Heart left ventricle (tissue), 16 donors: ENCODE results near the gene PKIB. TPM values are rescaled to one million over a fixed set of nuclear protein-coding genes. Genes with fewer than 3 reads are reported as not detected.
A peak's percentile ranks its signal among the peaks of the same experiment; 100 is the strongest.

Source experiments
- ATAC-seq, 4 donors: fragments of 200-7000 bp; cut with Tn5 transposase; one replicate each; pipeline ENCODE4 v1.9.1; 2020 to 2022; ENCODE audit warnings: moderate library complexity in 4 of 4, mild to moderate bottlenecking in 3 of 4, moderate number of reproducible peaks in 1 of 4
- DNase-seq, 5 donors: peaks; one replicate each; pipeline ENCODE4 v3.0.0-alpha.2; 2020
- H3K27ac ChIP-seq, 12 donors: fragments of 200-600 bp; sonication (generic) in 4 of 12; one replicate each; pipeline versions ENCODE4 v1.5.0 to v1.8.0; 2016 to 2022; ENCODE audit warnings: mild to moderate bottlenecking in 2 of 12
- H3K27me3 ChIP-seq, 9 donors: fragments of 200-600 bp; sonication (generic) in 2 of 9; one replicate each; pipeline versions ENCODE4 v1.5.1 to v1.8.0; 2016 to 2022; ENCODE audit warnings: mild to moderate bottlenecking in 3 of 9
- H3K36me3 ChIP-seq, 9 donors: fragments of 200-600 bp; sonication (generic) in 2 of 9; one replicate each; pipeline versions ENCODE4 v1.5.0 to v1.8.0; 2018 to 2022; ENCODE audit warnings: mild to moderate bottlenecking in 2 of 9
- H3K4me1 ChIP-seq, 12 donors: fragments of 200-600 bp; sonication (generic) in 4 of 12; one replicate each; pipeline versions ENCODE4 v1.5.0 to v1.8.0; 2016 to 2022; ENCODE audit warnings: mild to moderate bottlenecking in 3 of 12
- H3K4me3 ChIP-seq, 12 donors: fragments of 200-600 bp; sonication (generic) in 4 of 12; one replicate each; pipeline versions ENCODE4 v1.5.0 to v1.8.0; 2017 to 2022; ENCODE audit warnings: mild to moderate bottlenecking in 9 of 12, moderate library complexity in 4 of 12
- H3K9me3 ChIP-seq, 12 donors: fragments of 200-600 bp; sonication (generic) in 4 of 12; one replicate each; pipeline versions ENCODE4 v1.5.0 to v1.8.0; 2016 to 2022; ENCODE audit warnings: mild to moderate bottlenecking in 1 of 12
- CTCF ChIP-seq, 12 donors: fragments of 200-600 bp; sonication (generic) in 4 of 12; IDR thresholded peaks; one replicate each; pipeline versions ENCODE4 v1.5.0 to v1.8.0; 2018 to 2022; ENCODE audit warnings: antibody characterized with exemption in 12 of 12, mild to moderate bottlenecking in 5 of 12
- POLR2A ChIP-seq, 2 donors: fragments of 450-650 bp; IDR thresholded peaks; one replicate each; pipeline ENCODE4 v1.6.1; 2017; ENCODE audit warnings: antibody characterized with exemption in 2 of 2, mild to moderate bottlenecking in 2 of 2, moderate library complexity in 2 of 2
- WGBS, 4 donors: extraction: QIAGEN DNeasy Blood & Tissue Kit in 2 of 4; methylation state at CpG; one replicate each; pipeline versions ENCODE4 v1.1.5 to v1.1.7; 2013 to 2018; 5-methylcytosine and 5-hydroxymethylcytosine counted together
- intact Hi-C, 10 donors: fragments of 100-400 bp; cut with DNase I; formaldehyde crosslinking; loops; one replicate each; pipeline versions ENCODE4 v1.11.1 to v1.14.2; 2022
- polyA plus RNA-seq, 2 donors: library from polyadenylated mRNA; stranded (reverse); fragments of 200-250 nt; gene quantifications; one replicate each; pipeline ENCODE4 v1.2.3, GENCODE V29; 2013
- total RNA-seq, 9 donors: library from RNA; depleted of rRNA in 2 of 9; stranded (reverse); fragments of >200 nt in 2 of 9; fragmentation: NEBNext Ultra II Directional in 3 of 9; extraction: Animal tissue kit (Norgen Biotek cat#: 25700) in 3 of 9; gene quantifications; one replicate each; pipeline versions ENCODE4 v1.1.0 to v1.2.4, GENCODE V29; 2016 to 2023
- donor health status: ischemic (EF 13 %, LVEDD 7.1; RV severe dilation, severe dysfunction).
- donor health status: healthy with polysubstance abuse.
- donor health status: DM: no; HTN: yes; CAD: no.
- donor health status: DM: no; HTN: no; CAD: no.
- donor health status: ischemic (EF 25% LVEDD 6.9; RV normal size, moderate dysfunction).
- donor health status: ischemic (EF 25% LVEDD 5.7; RV mildly dilated, moderate dysfunction).
- donor health status: healthy.
- donor health status: DM: yes; HTN: yes; CAD: no.
- donor health status: ischemic (EF 35%, LVEDD 5.7; RV mildly dilated, moderate dysfunction).
- donor health status: nonischemic (EF 11% LVEDD 7.7; RV severe dilation, severe dysfunction).
- donor health status: DM: yes; HTN: yes; CAD: no.
- donor health status: PGD.
- donor health status: ischemic (EF 29% LVEDD 5.4; RV normal size, mild dysfunction).
- donor health status: nonischemic (EF 23%, LVEDD 6.1; RV moderate dilation, normal function).

Gene PKIB
- total and polyA plus RNA-seq, 11 donors, result 0.27 to 0.96 (median 0.50) TPM; not detected in 4

- Histone ChIP-seq H3K27ac (no peak overlapping the region), H3K4me1 (no peaks in the 10 kb centered on the region), H3K27me3 (peaks cover 0 to 14% (median 0%) of the 10 kb centered on the region in 9 donors), H3K36me3 (no peaks in the 10 kb centered on the region), H3K9me3 (no peaks in the 10 kb centered on the region), H3K4me3 (no peak overlapping the region)
- 82 to 85% (median 84%) methylated on average over 3 of the region's 3 CpGs for WGBS, 4 donors
- TF ChIP-seq POLR2A (IDR thresholded peaks at IDR 0.05) (no peak), CTCF (IDR thresholded peaks at IDR 0.05) (no peak)
- no peak for DNase-seq
- intact Hi-C loops, result no loop called here
- ATAC-seq, result no peak
Measured at GRCh38 chr6:122702841-122703240, 92.6 kb downstream of the PKIB start.

GRCh38 chr6:122704066-122704465 lies 93.9 kb downstream of the PKIB start:
- H3K27ac ChIP-seq, result no peak overlapping the region
- peaks cover 0 to 25% (median 0%) of the 10 kb centered on the region in 9 donors for H3K27me3 ChIP-seq
- no peaks in the 10 kb centered on the region for H3K4me1 ChIP-seq
- intact Hi-C loops, result no loop called here
- H3K4me3 ChIP-seq, result no peak overlapping the region
- DNase-seq (no peak), ATAC-seq (no peak)
- H3K36me3 ChIP-seq, result no peaks in the 10 kb centered on the region
- H3K9me3 ChIP-seq, result no peaks in the 10 kb centered on the region
- TF ChIP-seq POLR2A (IDR thresholded peaks at IDR 0.05) (no peak), CTCF (IDR thresholded peaks at IDR 0.05) (no peak)
- WGBS, 4 donors, result 82 to 91% (median 85%) methylated on average over 4 of the region's 4 CpGs

GRCh38 chr6:122709922-122710512 lies 99.8 kb downstream of the PKIB start:
- H3K4me1 ChIP-seq, result peaks cover 0 to 8% (median 0%) of the 10 kb centered on the region in 12 donors
- no peak overlapping the region for H3K27ac ChIP-seq
- intact Hi-C loops, result no loop called here
- no peak for TF ChIP-seq CTCF (IDR thresholded peaks at IDR 0.05)
- no peak for TF ChIP-seq POLR2A (IDR thresholded peaks at IDR 0.05)
- peaks cover 0 to 23% (median 0%) of the 10 kb centered on the region in 9 donors for H3K27me3 ChIP-seq
- DNase-seq (no peak), ATAC-seq (peak in 2 of 4 donors; percentile 29 to 53)
- H3K9me3 ChIP-seq, result no peaks in the 10 kb centered on the region
- H3K36me3 ChIP-seq, result no peaks in the 10 kb centered on the region
- H3K4me3 ChIP-seq, result no peak overlapping the region
- 51 to 78% (median 70%) methylated on average over 4 of the region's 4 CpGs for WGBS, 4 donors

GRCh38 chr6:122710908-122711635 lies 100.9 kb downstream of the PKIB start:
- Histone ChIP-seq H3K9me3 (no peaks in the 10 kb centered on the region), H3K27me3 (peaks cover 0 to 15% (median 0%) of the 10 kb centered on the region in 9 donors), H3K4me1 (peaks cover 0 to 8% (median 0%) of the 10 kb centered on the region in 12 donors), H3K27ac (no peak overlapping the region), H3K36me3 (no peaks in the 10 kb centered on the region), H3K4me3 (no peak overlapping the region)
- no peak for ATAC-seq
- no peak for DNase-seq
- 84 to 91% (median 90%) methylated on average over 3 of the region's 3 CpGs for WGBS, 4 donors
- TF ChIP-seq CTCF (IDR thresholded peaks at IDR 0.05), result no peak
- no peak for TF ChIP-seq POLR2A (IDR thresholded peaks at IDR 0.05)
- intact Hi-C loops, result no loop called here
